NOMO-1 treated with dmso at 0.1 percent for 144 hours (cell line): ENCODE data around the gene FNDC3B.
"Not testable (repeated sequence)": the region's sequence is repeated elsewhere in the genome, so short reads cannot be mapped to it uniquely, and the experiment has no call there.

ENCODE experiments used
- DNase-seq: peaks from one replicate; lab custom pipeline; 2025; ENCODE audit not compliant: unreplicated experiment; lab: John Stamatoyannopoulos, UW

FNDC3B gene

GRCh38 chr3:172255321-172255720, 215.9 kb downstream of the FNDC3B start:
- DNase-seq: not testable (repeated sequence)

GRCh38 chr3:172256101-172256734, 216.8 kb downstream of the FNDC3B start:
- no peak for DNase-seq

GRCh38 chr3:172257648-172258400, 218.4 kb downstream of the FNDC3B start:
- no peak for DNase-seq

DNA sequence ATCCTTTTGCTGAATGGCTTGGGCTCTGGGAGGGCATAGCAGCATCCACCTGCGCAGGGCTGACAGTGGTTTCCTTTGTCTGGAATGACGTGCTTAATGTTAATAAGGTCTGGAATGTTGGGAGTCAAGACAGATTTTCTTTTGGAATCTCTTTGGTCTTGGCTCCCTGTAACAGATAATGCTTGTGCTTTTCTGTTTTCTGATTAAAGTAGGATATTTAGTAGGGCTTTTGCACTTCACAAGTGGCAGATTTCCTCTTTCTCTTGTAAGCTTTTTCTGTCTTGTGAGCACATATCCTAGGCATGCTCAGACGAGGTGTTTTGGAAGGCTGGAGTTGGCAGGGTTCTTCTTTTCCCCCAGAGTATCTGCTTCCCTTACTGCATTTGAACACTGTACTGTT, 219.2 kb downstream of the FNDC3B start:
- DNase-seq: no peak

DNA sequence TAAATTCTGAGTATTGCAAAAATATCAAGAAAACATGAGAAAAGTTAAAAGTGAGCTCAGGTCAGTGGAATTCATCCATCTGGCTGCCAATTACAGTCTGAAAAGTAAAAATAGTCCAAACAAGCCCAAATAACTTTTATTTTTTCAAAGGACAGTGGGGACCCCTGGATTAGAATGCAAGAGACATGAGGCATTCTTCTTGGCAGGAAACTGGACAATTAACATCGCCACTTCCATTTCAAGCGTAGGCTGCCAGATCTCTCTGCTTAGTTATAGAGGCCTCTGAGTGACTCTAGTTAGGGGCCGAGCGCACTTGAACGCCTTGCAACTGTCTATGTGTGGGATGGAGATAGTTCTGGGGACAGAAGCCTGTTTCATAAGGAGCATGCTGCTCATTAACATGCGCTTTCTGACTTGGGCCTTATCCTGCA, 219.7 kb downstream of the FNDC3B start:
- no peak for DNase-seq

GRCh38 chr3:172259726-172260248, 220.4 kb downstream of the FNDC3B start:
- DNase-seq: no peak

GRCh38 chr3:172260381-172260780, 221.0 kb downstream of the FNDC3B start:
- no peak for DNase-seq

DNA sequence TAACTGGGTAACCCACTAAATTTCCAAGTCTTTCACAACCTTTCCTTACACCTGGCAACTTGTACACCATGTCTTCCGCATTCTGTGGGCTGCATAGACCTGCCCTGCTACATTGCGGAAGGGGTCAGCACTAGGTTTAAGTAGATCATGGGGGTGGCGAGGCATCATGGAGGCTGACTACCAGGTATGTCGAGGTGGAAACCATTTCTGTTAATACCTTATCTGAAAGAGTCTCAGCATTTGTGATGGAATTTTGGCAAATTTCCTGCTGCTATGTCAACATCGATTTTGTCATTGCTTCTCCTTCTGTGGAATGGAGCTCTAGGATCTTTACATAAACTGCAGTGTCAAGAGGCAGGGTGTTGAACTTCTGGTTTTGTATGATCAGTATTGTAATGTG, 221.7 kb downstream of the FNDC3B start:
- DNase-seq: no peak

- no peak for DNase-seq
Measured at GRCh38 chr3:172262991-172263608, 223.7 kb downstream of the FNDC3B start.

- no peak for DNase-seq
Measured at GRCh38 chr3:172263781-172264486, 224.6 kb downstream of the FNDC3B start.

GRCh38 chr3:172266103-172266502, 226.7 kb downstream of the FNDC3B start:
- DNase-seq: no peak

GRCh38 chr3:172268425-172268824, 229.0 kb downstream of the FNDC3B start:
- no peak for DNase-seq

- DNase-seq: no peak
Measured at GRCh38 chr3:172268868-172269267, 229.5 kb downstream of the FNDC3B start.

DNA sequence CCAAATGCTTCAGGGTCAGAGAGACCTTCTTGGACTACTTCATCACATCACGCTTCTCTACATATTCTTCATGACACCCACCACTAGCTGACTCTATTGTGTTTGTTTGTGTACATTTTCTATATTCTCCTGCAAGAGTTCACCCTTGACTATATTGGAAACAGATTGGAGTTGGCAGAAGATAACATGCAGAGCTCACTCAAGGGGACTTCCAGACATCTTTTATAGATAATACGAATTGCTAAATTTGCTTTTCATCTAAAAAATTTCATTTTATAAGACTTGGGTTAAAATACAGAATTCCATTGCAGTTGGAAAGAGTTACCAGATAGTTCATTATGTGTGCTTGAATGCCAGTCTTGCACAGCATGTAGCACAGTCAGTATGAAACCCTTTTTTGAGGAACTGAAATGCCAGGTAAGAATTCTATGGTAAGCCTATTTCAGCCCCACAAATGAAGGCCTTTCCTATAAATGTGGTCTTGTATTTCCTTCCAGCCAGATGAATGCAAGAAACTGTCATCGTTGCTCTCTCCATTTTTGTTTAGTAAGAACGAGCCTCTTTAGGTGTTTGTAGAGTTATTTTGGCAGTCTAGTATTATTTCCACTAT, 231.3 kb downstream of the FNDC3B start:
- no peak for DNase-seq

- no peak for DNase-seq
Measured at GRCh38 chr3:172271386-172271976, 232.1 kb downstream of the FNDC3B start.

DNA sequence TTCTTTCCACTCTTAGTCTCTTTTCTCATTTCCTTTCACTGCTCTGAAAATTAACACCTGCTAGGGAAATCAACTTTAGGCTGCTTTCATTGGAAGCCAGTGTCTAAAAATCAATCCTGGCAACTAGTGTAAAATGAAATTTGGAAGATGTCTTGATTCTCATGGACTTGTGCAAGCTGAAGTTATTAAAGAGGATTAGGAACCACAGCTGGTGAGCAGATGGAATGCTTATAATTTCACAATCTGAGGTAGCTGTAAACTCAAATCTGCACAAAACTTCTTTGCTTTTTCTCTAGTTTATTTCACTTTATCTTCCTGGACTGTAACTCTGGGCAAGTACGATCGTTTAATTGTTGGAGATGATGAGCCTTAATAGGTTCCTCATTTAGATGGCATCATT, 233.3 kb downstream of the FNDC3B start:
- no peak for DNase-seq

GRCh38 chr3:172273378-172273777, 234.0 kb downstream of the FNDC3B start:
- DNase-seq: no peak

- DNase-seq: no peak
Measured at GRCh38 chr3:172274906-172275305, 235.5 kb downstream of the FNDC3B start.

DNA sequence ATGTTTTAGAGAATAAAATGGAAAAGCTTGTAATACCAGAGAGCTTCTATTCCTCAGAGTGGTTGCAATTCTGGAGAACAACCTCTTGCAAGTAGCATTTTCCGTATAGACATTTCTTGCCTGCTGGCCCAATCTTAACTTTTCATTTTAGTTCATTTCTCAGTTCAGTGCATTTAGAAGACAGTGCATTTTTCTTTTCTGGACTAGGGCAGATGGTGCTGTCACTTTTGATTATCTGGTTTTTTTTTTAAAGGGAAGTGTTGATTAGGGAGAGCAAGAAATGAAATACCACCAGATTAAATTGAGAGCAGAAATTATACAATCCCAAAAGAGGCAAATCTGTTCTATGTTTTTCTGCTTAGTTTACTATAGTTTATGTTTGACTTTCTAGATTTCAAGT, 236.2 kb downstream of the FNDC3B start:
- no peak for DNase-seq

GRCh38 chr3:172276103-172276502, 236.7 kb downstream of the FNDC3B start:
- DNase-seq: no peak
